Calu3 (cell line): ENCODE measurements around the gene ENTPD2. TPM values are rescaled to one million over a fixed set of nuclear protein-coding genes. Genes with fewer than 3 reads are reported as not detected.

Source experiments
- BruUV-seq: library from RNA; stranded (reverse); fragments of 400-500 nt; replicated peaks from 2 replicates; lab custom pipeline; 2021; lab: Mats Ljungman, UMichigan
- CTCF ChIA-PET: fragments of 300-600 bp; sonication (Branson Sonifier 250); formaldehyde crosslinking; loops from one replicate; lab custom pipeline; 2022; ENCODE audit warnings: antibody characterized with exemption; lab: Charles Lee
- DNase-seq: peaks from one replicate; pipeline ENCODE4 v3.0.0; 2022
- H3K27ac Mint-ChIP-seq: one replicate; pipeline ENCODE4 v1.8.0; 2022; ENCODE audit warnings: mixed read lengths; ENCODE audit not compliant: unreplicated experiment
- H3K27me3 Mint-ChIP-seq: one replicate; pipeline ENCODE4 v1.8.0; 2022; ENCODE audit warnings: mixed read lengths; ENCODE audit not compliant: unreplicated experiment
- H3K36me3 Mint-ChIP-seq: one replicate; pipeline ENCODE4 v1.8.0; 2022; ENCODE audit warnings: mild to moderate bottlenecking, moderate library complexity, mixed read lengths; ENCODE audit not compliant: insufficient read depth, unreplicated experiment
- H3K4me1 Mint-ChIP-seq: one replicate; pipeline ENCODE4 v1.8.0; 2022; ENCODE audit warnings: mild to moderate bottlenecking, low read depth, mixed read lengths; ENCODE audit not compliant: unreplicated experiment
- H3K4me3 Mint-ChIP-seq: one replicate; pipeline ENCODE4 v1.8.0; 2022; ENCODE audit warnings: mild to moderate bottlenecking, low read depth, moderate library complexity, mixed read lengths; ENCODE audit not compliant: unreplicated experiment
- H3K9me3 Mint-ChIP-seq: one replicate; pipeline ENCODE4 v1.8.0; 2022; ENCODE audit warnings: low read depth, mixed read lengths; ENCODE audit not compliant: unreplicated experiment
- CTCF ChIP-seq: fragments of 200-600 bp; IDR thresholded peaks from one replicate; pipeline ENCODE4 v1.8.0; 2022; ENCODE audit warnings: antibody characterized with exemption; ENCODE audit not compliant: unreplicated experiment
- intact Hi-C: fragments of 100-400 bp; cut with micrococcal nuclease; formaldehyde crosslinking; loops from one replicate; pipeline ENCODE4 v1.10.0; 2022; ENCODE audit not compliant: unreplicated experiment
- total RNA-seq: library from RNA; stranded (reverse); gene quantifications from 2 replicates; pipeline ENCODE4 v1.2.3, GENCODE V29; 2022

Gene ENTPD2
- total RNA-seq, 1 experiment from 2014 or later: 3.8 TPM

DNA sequence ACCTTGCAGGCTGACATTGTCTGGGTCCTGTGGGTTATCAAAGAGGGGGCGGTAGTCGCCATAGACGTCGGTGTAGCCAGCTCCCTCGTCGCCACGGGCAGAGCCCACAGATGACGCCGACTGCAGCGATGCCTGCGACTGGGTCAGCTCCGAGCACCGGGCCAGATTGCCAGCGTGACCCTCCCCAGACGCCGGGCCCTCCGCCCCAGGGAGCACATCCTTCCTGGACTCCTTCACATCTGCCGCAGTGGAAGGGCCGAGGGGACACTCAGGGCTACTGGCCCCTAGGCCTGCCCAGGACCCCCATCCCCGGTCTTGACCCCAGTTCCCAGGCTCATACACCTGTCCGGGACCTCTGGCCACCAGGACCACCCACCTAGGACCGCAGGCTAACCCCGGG lies 39.7 kb downstream of the ENTPD2 start:
- no peak for TF ChIP-seq CTCF
- Mint-ChIP-seq H3K4me3 (no peak overlapping the region), H3K4me1 (no peaks in the 10 kb centered on the region), H3K27me3 (no peaks in the 10 kb centered on the region), H3K36me3 (peaks cover 15% of the 10 kb centered on the region), H3K9me3 (no peaks in the 10 kb centered on the region), H3K27ac (no peak overlapping the region)
- BruUV-seq: no TSS peak
- intact Hi-C loops: no loop called here
- no peak for DNase-seq
- CTCF ChIA-PET: no interaction called here

GRCh38 chr9:137013571-137013940 lies 40.3 kb downstream of the ENTPD2 start:
- H3K27ac Mint-ChIP-seq: no peak overlapping the region
- no peaks in the 10 kb centered on the region for H3K9me3 Mint-ChIP-seq
- H3K4me3 Mint-ChIP-seq: no peak overlapping the region
- H3K27me3 Mint-ChIP-seq: no peaks in the 10 kb centered on the region
- TF ChIP-seq CTCF: no peak
- DNase-seq: no peak
- CTCF ChIA-PET: no interaction called here
- peaks cover 14% of the 10 kb centered on the region for H3K36me3 Mint-ChIP-seq
- no peaks in the 10 kb centered on the region for H3K4me1 Mint-ChIP-seq
- intact Hi-C loops: no loop called here
- BruUV-seq: no TSS peak

GRCh38 chr9:137012694-137013570 lies 40.9 kb downstream of the ENTPD2 start:
- CTCF ChIA-PET: no interaction called here
- BruUV-seq: no TSS peak
- Mint-ChIP-seq H3K4me1 (no peaks in the 10 kb centered on the region), H3K9me3 (no peaks in the 10 kb centered on the region), H3K4me3 (no peak overlapping the region), H3K36me3 (peaks cover 14% of the 10 kb centered on the region), H3K27ac (no peak overlapping the region), H3K27me3 (no peaks in the 10 kb centered on the region)
- intact Hi-C loops: no loop called here
- TF ChIP-seq CTCF: no peak
- DNase-seq: no peak

DNA sequence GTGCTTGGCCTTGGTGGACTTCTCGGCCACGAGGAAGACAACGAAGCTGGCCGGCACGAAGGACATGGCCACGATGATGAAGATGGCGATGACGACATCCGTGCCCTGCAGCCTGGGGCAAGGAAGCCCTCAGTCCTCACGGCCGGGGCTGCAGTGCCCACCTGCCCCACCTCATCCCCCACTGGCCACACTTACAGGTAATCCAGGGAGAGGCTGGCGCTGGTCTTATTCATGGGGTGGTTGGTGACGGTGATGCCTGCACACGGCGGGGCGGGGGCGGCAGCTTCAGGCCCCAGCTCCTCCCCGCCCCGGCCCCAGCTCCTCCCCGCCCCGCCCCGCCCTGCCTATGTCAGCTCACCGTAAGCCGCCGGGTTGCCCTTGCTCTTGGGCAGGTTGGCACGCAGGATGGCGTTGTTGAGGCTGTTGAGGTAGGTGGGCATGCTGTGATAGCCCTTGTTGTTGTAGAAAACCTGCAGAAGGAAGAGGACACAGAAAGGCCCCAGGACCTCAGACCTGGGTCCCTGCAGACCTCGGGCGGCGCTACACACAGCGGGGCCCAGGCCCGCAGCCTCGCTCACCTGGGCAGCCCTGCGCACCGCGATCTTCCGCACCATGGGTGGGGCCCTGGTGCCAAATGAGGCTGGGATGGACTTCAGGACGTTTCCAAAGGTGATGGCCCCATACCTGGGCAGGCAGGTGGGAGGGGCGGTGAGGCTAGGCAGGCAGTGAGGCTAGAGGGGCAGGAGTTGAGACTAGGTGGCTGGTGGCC lies 41.8 kb downstream of the ENTPD2 start:
- H3K4me3 Mint-ChIP-seq: no peak overlapping the region
- H3K27ac Mint-ChIP-seq: no peak overlapping the region
- H3K9me3 Mint-ChIP-seq: no peaks in the 10 kb centered on the region
- no peak for DNase-seq
- no peaks in the 10 kb centered on the region for H3K27me3 Mint-ChIP-seq
- intact Hi-C loops: no loop called here
- peaks cover 14% of the 10 kb centered on the region for H3K36me3 Mint-ChIP-seq
- CTCF ChIA-PET: no interaction called here
- TF ChIP-seq CTCF: no peak
- BruUV-seq: no TSS peak
- no peaks in the 10 kb centered on the region for H3K4me1 Mint-ChIP-seq
